AG04449 (cell line): ENCODE measurements around the gene DTL.

Experiments used
- CTCF ChIA-PET: fragments of 350-600 bp; formaldehyde crosslinking; extraction: SDS; loops from one replicate; lab custom pipeline; 2021; ENCODE audit warnings: antibody characterized with exemption; lab: Yijun Ruan, JAX
- POLR2A ChIA-PET: fragments of 400-600, 350-600 bp; formaldehyde crosslinking; extraction: SDS; loops from one replicate; lab custom pipeline; 2020; ENCODE audit warnings: antibody characterized with exemption, inconsistent platforms; lab: Yijun Ruan, JAX
- DNase-seq: peaks from one replicate; pipeline ENCODE4 v3.0.0-alpha.2; 2010; ENCODE audit warnings: low read depth, low spot score
- H3K4me3 ChIP-seq: 2 replicates; pipeline ENCODE4 v1.5.1; 2011; ENCODE audit warnings: low read depth, mild to moderate bottlenecking, control low read depth, low read length
- CTCF ChIP-seq: IDR thresholded peaks from one replicate; pipeline ENCODE4 v1.5.1; 2011; ENCODE audit warnings: mild to moderate bottlenecking, moderate library complexity, low read length, control low read depth, inconsistent platforms; ENCODE audit not compliant: insufficient read depth; ENCODE audit errors: missing control alignments

The DTL gene

GRCh38 chr1:212044851-212045250 is 9.3 kb downstream of the DTL start:
- ChIA-PET POLR2A (no interaction called here), CTCF (interaction anchor here (0.7 to 7.9 kb wide), 4 partner anchors 11 to 411 kb away, joined by 3 to 92 read pairs (median 14); partner anchors contain the start of genes DTL and INTS7)
- no peak for TF ChIP-seq CTCF
- H3K4me3 ChIP-seq: no peak overlapping the region
- DNase-seq: no peak

GRCh38 chr1:212045981-212046380 is 10.4 kb downstream of the DTL start:
- DNase-seq: no peak
- CTCF ChIA-PET: interaction anchor here (1.2 to 7.9 kb wide), 3 partner anchors 12 to 410 kb away, joined by 3 to 92 read pairs (median 21); partner anchors contain the start of genes DTL and INTS7
- POLR2A ChIA-PET: no interaction called here
- TF ChIP-seq CTCF: no peak
- H3K4me3 ChIP-seq: no peak overlapping the region

- no peak overlapping the region for H3K4me3 ChIP-seq
- POLR2A ChIA-PET: no interaction called here
- no peak for DNase-seq
- no peak for TF ChIP-seq CTCF
- CTCF ChIA-PET: interaction anchor here (1.0 to 3.6 kb wide), 4 partner anchors 8 to 19 kb away, joined by 3 to 19 read pairs (median 8); no protein-coding TSS in a partner anchor
Observed at GRCh38 chr1:212053993-212054392, 18.4 kb downstream of the DTL start.

- DNase-seq: no peak
- H3K4me3 ChIP-seq: no peak overlapping the region
- CTCF ChIA-PET: interaction anchor here (1.0 to 3.6 kb wide), 6 partner anchors 9 to 375 kb away, joined by 3 to 13 read pairs (median 6); partner anchors contain the start of genes DTL and INTS7
- POLR2A ChIA-PET: no interaction called here
- TF ChIP-seq CTCF: no peak
Observed at GRCh38 chr1:212055333-212055732, 19.8 kb downstream of the DTL start.

GRCh38 chr1:212060632-212061472 is 25.3 kb downstream of the DTL start:
- no peak for DNase-seq
- CTCF ChIA-PET: interaction anchor here (0.6 to 9.3 kb wide), 15 partner anchors 10 to 403 kb away, joined by 3 to 257 read pairs (median 4); partner anchors contain the start of genes DTL and INTS7
- no peak for TF ChIP-seq CTCF
- no peak overlapping the region for H3K4me3 ChIP-seq
- POLR2A ChIA-PET: no interaction called here

GRCh38 chr1:212062832-212063438 is 27.4 kb downstream of the DTL start:
- no peak for DNase-seq
- ChIA-PET POLR2A (no interaction called here), CTCF (interaction anchor here (0.7 to 9.3 kb wide), 64 partner anchors 8 to 730 kb away, joined by 3 to 257 read pairs (median 5); partner anchors contain the start of genes DTL and INTS7)
- TF ChIP-seq CTCF: peak; percentile 63
- no peak overlapping the region for H3K4me3 ChIP-seq
